Testis (tissue), 2 donors: Measurements from ENCODE around the gene TTC39B.

ENCODE experiments used
- CTCF ChIP-seq, 3 experiments: fragments of 450-650 bp in 2 of 3; fragments of 200-600 bp in 1 of 3; sonication (generic) in 1 of 3; IDR thresholded peaks; one replicate each; pipeline ENCODE4 v1.5.1; 2016 to 2019; ENCODE audit warnings: antibody characterized with exemption in 3 of 3, mild to moderate bottlenecking in 2 of 3, moderate library complexity in 1 of 3
- POLR2A ChIP-seq: fragments of 450-650 bp; IDR thresholded peaks from one replicate; pipeline ENCODE4 v1.6.1; 2017; ENCODE audit warnings: antibody characterized with exemption, mild to moderate bottlenecking, moderate library complexity

- TF ChIP-seq CTCF (IDR thresholded peaks at IDR 0.05) (no peak), POLR2A (no peak)
These were observed 79.5 kb downstream of the TTC39B start for GRCh38 chr9:15227491-15227890.
